Keratinocyte (primary cell): ENCODE results near the gene ZNF710. TPM values are rescaled to one million over a fixed set of nuclear protein-coding genes. Genes with fewer than 3 reads are reported as not detected.

ENCODE experiments used
- DNase-seq: peaks from one replicate; pipeline ENCODE4 v3.0.0-alpha.2; 2011; ENCODE audit warnings: low read depth, missing footprints, low spot score
- FAIRE-seq: peaks from 2 replicates; lab custom pipeline; 2011; peaks lifted over from hg19 to GRCh38; lab: Jason Lieb, UNC
- H2AFZ ChIP-seq: 2 replicates; pipeline ENCODE4 v1.6.0; 2012; ENCODE audit warnings: low read length, control low read depth, inconsistent platforms; ENCODE audit not compliant: control insufficient read depth
- H3K27ac ChIP-seq: 2 replicates; pipeline ENCODE4 v1.5.1; 2011; ENCODE audit warnings: low read length; ENCODE audit not compliant: control insufficient read depth, insufficient read depth
- H3K27me3 ChIP-seq: 3 replicates; pipeline ENCODE4 v1.6.0; 2011; ENCODE audit warnings: low read length; ENCODE audit not compliant: control insufficient read depth, insufficient read depth; ENCODE audit errors: extremely low read depth
- H3K36me3 ChIP-seq, 2 experiments: 2 replicates in 1 of 2; 3 replicates in 1 of 2; pipeline ENCODE4 v1.5.1; 2011; ENCODE audit warnings: low read length in 2 of 2, mild to moderate bottlenecking in 1 of 2; ENCODE audit not compliant: control insufficient read depth in 2 of 2, insufficient read depth in 2 of 2; ENCODE audit errors: extremely low read depth in 1 of 2
- H3K4me1 ChIP-seq: 3 replicates; pipeline ENCODE4 v1.5.1; 2011; ENCODE audit warnings: low read length; ENCODE audit not compliant: control insufficient read depth, insufficient read depth; ENCODE audit errors: extremely low read depth
- H3K4me2 ChIP-seq: 3 replicates; pipeline ENCODE4 v1.6.0; 2011; ENCODE audit warnings: low read depth, low read length; ENCODE audit not compliant: control insufficient read depth, insufficient read depth; ENCODE audit errors: extremely low read depth
- H3K4me3 ChIP-seq, 3 experiments: fragments of 200-600 bp in 1 of 3; sonication (generic) in 1 of 3; 2 replicates in 2 of 3; 3 replicates in 1 of 3; pipeline ENCODE4 v1.5.1; 2011 to 2016; ENCODE audit warnings: low read length in 3 of 3, mild to moderate bottlenecking in 3 of 3, control low read depth in 2 of 3, inconsistent platforms in 1 of 3, low read depth in 1 of 3, mixed read lengths in 1 of 3, mixed run types in 1 of 3, moderate library complexity in 1 of 3; ENCODE audit not compliant: control insufficient read depth in 2 of 3, insufficient read depth in 2 of 3; ENCODE audit errors: extremely low read depth in 1 of 3
- H3K79me2 ChIP-seq: 2 replicates; pipeline ENCODE4 v1.6.0; 2012; ENCODE audit warnings: low read length; ENCODE audit not compliant: control insufficient read depth, insufficient read depth
- H3K9ac ChIP-seq: 3 replicates; pipeline ENCODE4 v1.6.0; 2011; ENCODE audit warnings: low read length; ENCODE audit not compliant: control insufficient read depth, insufficient read depth; ENCODE audit errors: extremely low read depth
- H3K9me1 ChIP-seq: 3 replicates; pipeline ENCODE4 v1.6.0; 2011; ENCODE audit warnings: low read length; ENCODE audit not compliant: control insufficient read depth, insufficient read depth; ENCODE audit errors: extremely low read depth
- H3K9me3 ChIP-seq: 2 replicates; pipeline ENCODE4 v1.5.1; 2012; ENCODE audit warnings: low read depth, low read length; ENCODE audit not compliant: control insufficient read depth
- H4K20me1 ChIP-seq: 3 replicates; pipeline ENCODE4 v1.6.0; 2011; ENCODE audit warnings: low read length; ENCODE audit not compliant: control insufficient read depth, insufficient read depth; ENCODE audit errors: extremely low read depth
- EZH2 ChIP-seq: IDR thresholded peaks from one replicate; pipeline ENCODE4 v1.6.1; 2012; ENCODE audit warnings: inconsistent platforms, mild to moderate bottlenecking, low read length, moderate library complexity
- dilution Hi-C: fragments of 300-500 bp; cut with MboI; formaldehyde crosslinking; loops from one replicate; pipeline ENCODE4 v1.7.0; 2020; ENCODE audit warnings: low sequenced_read_pairs; ENCODE audit not compliant: extremely low pct_ligation_motif_present
- polyA plus RNA-seq, 5 experiments: library from polyadenylated mRNA; depleted of rRNA in 3 of 5; stranded (reverse) in 3 of 5; stranded (forward) in 1 of 5; unstranded in 1 of 5; fragments of >200 nt; gene quantifications; 1 replicate in 1 of 5; 2 replicates in 3 of 5; 3 replicates in 1 of 5; pipeline versions ENCODE4 v1.2.1 to v1.2.3, GENCODE V29; 2011 to 2012; ENCODE audit warnings: missing spikeins in 2 of 5, low read depth in 1 of 5, low replicate concordance in 1 of 5
- TF ChIP-seq, protein P1 (sequence below), 3 experiments: IDR thresholded peaks in 1 of 3; conservative IDR thresholded peaks in 1 of 3; optimal IDR thresholded peaks in 1 of 3; 2 replicates in 2 of 3; 3 replicates in 1 of 3; pipeline versions ENCODE3 to v1.5.1; 2011; ENCODE audit warnings: low read length in 3 of 3, mild to moderate bottlenecking in 3 of 3, moderate library complexity in 2 of 3, control low read depth in 1 of 3, inconsistent platforms in 1 of 3; ENCODE audit not compliant: insufficient read depth in 2 of 3; ENCODE audit errors: extremely low read depth in 1 of 3

Gene ZNF710
- polyA plus RNA-seq, 1 donor (not counting 4 experiments of a cell fraction or from before 2014, with no cell fraction given): 4.5 TPM

DNA sequence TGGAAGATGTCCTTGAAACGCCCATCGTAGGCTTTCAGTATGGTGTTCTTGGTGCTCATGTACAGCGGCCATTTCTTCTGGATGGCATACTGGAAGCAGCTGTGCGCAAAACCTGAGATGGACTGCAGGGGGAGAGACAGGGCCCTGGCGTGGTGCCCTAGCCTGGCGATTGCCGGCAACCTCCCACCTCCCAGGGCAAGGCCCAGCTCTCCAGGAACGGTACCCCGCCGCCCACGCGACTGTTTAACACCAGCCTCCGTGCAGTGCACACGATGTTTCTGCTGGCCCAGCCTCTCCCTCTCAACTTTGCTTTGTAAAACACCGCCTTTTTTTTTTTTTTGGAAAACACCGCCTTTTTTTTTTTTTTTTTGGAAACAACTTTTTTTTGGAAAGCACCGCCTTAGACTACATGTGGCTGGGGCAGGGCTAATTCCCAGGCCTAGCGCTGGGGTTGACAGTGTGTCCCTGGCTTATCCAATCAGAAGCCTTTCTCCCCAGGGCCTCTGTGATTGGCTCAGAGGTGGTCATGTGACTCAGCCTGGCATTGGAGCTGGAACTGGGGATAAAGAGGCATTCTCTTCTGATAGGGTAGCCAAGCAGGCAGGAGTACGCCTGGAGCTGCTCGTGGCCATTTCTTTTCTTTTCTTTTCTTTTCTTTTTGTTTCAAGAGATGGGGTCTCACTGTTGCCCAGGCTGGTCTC, 86.5 kb downstream of the ZNF710 start:
- no peak overlapping the region for H3K4me3 ChIP-seq
- no peaks in the 10 kb centered on the region for H3K27me3 ChIP-seq
- dilution Hi-C loops: no loop called here
- H2AFZ ChIP-seq: no peak overlapping the region
- H4K20me1 ChIP-seq: no peaks in the 10 kb centered on the region
- H3K4me2 ChIP-seq: no peak overlapping the region
- H3K4me1 ChIP-seq: no peaks in the 10 kb centered on the region
- no peaks in the 10 kb centered on the region for H3K9me1 ChIP-seq
- H3K36me3 ChIP-seq: peaks cover 0 to 1% of the 10 kb centered on the region in 2 experiments
- no peak overlapping the region for H3K27ac ChIP-seq
- FAIRE-seq: no peak
- H3K9ac ChIP-seq: no peak overlapping the region
- no peaks in the 10 kb centered on the region for H3K9me3 ChIP-seq
- TF ChIP-seq, protein P1, sequence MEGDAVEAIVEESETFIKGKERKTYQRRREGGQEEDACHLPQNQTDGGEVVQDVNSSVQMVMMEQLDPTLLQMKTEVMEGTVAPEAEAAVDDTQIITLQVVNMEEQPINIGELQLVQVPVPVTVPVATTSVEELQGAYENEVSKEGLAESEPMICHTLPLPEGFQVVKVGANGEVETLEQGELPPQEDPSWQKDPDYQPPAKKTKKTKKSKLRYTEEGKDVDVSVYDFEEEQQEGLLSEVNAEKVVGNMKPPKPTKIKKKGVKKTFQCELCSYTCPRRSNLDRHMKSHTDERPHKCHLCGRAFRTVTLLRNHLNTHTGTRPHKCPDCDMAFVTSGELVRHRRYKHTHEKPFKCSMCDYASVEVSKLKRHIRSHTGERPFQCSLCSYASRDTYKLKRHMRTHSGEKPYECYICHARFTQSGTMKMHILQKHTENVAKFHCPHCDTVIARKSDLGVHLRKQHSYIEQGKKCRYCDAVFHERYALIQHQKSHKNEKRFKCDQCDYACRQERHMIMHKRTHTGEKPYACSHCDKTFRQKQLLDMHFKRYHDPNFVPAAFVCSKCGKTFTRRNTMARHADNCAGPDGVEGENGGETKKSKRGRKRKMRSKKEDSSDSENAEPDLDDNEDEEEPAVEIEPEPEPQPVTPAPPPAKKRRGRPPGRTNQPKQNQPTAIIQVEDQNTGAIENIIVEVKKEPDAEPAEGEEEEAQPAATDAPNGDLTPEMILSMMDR (optimal IDR thresholded peaks at IDR 0.05 in 1 of 3, IDR thresholded peaks at IDR 0.05 in 1 of 3, conservative IDR thresholded peaks at IDR 0.05 in 1 of 3; ENCODE audit: extremely low read depth in 1 of 3, insufficient read depth in 2 of 3, low read length in 3 of 3): peak; percentile 20 to 45 (median 41)
- TF ChIP-seq EZH2: no peak
- H3K79me2 ChIP-seq: no peaks in the 10 kb centered on the region
- no peak for DNase-seq

DNA sequence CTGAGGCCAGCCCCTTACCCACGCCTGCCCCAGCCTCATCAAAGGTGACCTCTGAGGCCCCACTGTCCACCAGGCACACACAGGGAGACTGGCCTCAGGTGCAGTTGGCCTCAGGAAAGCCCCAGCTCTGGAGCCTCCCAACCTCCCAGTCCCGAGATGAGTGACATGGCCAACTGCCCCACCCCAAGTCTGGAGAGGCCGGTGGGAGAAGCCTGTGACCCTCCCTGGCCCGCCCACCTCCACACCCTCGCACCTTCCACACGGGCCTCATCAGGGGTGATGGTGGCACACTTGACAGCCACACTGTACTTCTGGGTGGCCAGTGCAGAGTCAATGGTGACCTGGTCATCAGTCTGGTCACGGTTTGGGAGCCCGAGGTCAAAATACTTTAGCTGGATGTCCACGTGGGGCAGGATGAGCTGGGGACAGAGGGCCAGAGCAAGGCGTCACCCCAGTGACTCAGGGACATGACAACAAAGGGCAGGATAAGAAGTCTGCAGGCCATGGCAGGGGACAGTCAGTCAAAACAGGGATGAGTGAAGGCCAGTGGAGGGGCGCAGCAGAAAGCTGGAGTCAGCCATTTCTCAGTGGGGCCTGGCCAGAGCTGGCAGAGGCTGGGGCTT, 89.2 kb downstream of the ZNF710 start:
- FAIRE-seq (no peak), DNase-seq (no peak)
- Histone ChIP-seq H3K27me3 (no peaks in the 10 kb centered on the region), H3K27ac (no peak overlapping the region), H3K9me1 (no peaks in the 10 kb centered on the region), H2AFZ (no peak overlapping the region), H3K9ac (no peak overlapping the region), H4K20me1 (no peaks in the 10 kb centered on the region), H3K36me3 (no peaks in the 10 kb centered on the region), H3K4me2 (no peak overlapping the region), H3K4me1 (peaks cover under 1% of the 10 kb centered on the region), H3K9me3 (no peaks in the 10 kb centered on the region), H3K4me3 (no peak overlapping the region), H3K79me2 (no peaks in the 10 kb centered on the region)
- no peak for TF ChIP-seq EZH2
- TF ChIP-seq, protein P1 (optimal IDR thresholded peaks at IDR 0.05 in 1 of 3, IDR thresholded peaks at IDR 0.05 in 1 of 3, conservative IDR thresholded peaks at IDR 0.05 in 1 of 3; ENCODE audit: extremely low read depth in 1 of 3, insufficient read depth in 2 of 3, low read length in 3 of 3): no peak
- dilution Hi-C loops: no loop called here
